ENCODE measurements around the gene TTC23.

The TTC23 gene, protein sequence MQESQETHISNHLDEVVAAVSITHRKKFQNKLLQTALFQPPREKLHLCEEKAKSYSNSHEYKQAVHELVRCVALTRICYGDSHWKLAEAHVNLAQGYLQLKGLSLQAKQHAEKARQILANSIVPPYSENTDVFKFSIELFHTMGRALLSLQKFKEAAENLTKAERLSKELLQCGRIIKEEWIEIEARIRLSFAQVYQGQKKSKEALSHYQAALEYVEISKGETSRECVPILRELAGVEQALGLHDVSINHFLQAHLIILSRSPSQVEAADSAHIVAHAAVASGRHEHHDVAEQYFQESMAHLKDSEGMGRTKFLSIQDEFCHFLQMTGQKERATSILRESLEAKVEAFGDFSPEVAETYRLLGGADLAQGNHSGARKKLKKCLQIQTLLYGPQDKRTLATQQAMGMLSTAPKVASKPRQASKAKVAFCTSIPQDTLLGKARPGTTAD

DNA sequence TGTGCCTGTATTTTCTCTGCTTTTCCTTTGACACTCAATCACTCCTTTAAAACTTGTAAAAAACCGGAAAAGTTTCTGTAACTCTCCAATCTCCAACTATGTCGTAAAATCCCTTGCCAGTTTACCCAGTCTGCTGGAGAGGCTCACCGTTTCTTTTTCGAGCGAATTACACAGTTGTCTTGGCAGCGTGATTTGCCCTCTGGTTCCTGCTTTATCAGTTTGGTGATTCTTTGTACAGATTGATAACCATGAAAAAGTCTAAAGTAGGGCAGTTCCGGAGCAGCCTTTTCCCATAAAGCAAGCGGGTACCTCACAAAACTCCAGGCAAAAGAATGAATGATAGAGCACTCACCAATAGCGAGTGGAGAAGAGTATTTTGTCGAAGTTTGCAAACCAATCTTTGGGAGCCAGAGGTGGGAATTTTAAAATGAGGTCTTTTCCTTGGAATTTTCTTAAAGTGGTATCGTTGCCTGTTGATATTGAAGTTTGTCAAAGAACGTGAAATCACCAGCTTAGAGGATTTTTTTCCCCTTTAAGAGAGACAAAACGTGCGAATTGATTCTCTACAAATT is at the start of gene TTC23:
Gene TTC23 (minus strand): TSS at position 312 of the 572 bp plus-strand sequence. CDS start 20,869 bp downstream, outside the sequence.
- no peak for DNase-seq

DNA sequence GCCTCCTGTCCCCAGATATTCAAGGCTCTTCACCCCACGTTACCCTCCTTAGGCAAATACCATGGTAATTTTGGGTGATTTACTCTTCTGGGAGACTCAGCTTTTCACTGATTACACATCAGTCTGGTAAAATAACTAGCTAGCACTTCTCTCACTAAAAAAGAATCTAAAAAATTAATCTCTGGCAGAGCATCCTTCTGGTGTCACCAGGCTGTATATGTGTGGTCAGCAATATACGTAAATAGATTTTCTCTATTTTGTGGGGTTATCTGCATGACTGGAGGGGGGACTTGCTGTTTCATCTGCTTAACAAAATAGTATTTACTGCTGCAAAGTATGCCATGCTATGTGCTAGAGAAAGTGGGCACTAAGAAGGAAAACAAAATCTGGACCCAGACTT is 47.0 kb upstream of the TTC23 start:
- no peak for DNase-seq

DNA sequence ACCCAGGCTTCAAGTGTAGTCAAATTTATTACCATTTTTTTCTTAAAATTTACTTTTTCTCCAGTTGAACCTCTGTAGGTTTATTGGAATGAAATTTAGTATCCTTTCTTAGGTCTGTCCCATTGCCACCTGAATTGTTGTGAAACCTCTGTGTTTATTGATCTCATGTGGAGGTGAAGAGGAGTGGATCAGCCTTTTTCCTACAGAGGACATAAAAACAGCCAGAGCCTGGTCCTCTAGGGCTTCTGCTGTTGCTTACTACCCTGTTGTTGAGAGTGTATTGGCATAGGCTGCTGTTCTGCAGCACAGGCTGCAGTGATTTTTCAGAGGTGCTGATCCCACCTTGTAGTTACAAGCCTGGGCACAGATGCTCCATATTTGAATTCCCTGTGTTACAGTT is 46.5 kb upstream of the TTC23 start:
- DNase-seq = no peak

DNA sequence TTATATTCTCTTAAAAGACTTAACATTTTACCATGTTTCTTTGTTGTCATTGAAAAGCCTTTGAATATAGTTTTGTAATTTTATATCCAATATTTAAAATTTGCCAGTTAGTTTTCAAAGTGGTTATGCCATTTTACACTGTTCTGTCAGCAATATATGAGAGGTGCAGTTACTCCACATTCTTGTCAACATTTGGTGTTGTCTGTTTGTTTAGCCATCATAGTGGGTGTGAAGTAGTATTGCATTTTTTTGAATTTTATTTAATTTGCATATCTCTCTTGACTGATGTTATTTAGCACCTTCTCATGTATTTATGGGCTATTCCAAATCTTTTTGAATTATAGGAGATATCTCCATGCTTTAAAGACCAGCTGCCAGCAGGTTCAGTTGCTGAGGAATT is 42.3 kb upstream of the TTC23 start:
- no peak for DNase-seq

DNA sequence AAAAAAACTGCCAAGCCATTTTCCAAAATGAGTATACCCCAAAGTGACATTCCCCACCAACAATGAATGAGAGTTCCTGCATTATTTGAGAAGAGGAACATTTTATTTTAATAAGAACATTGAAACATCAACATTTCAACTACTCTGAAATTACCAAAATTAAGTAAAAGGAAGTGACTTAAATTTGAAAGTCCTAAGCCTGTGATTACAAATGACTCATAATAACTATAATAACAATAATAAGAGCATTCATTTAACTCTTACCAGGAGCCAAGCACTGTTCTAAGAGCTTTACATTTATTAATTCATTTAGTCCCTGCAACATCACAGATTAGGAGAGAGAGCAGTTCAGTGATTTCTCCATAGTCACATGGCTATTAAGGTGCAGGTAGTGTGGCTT is 34.3 kb upstream of the TTC23 start:
- no peak for DNase-seq

DNA sequence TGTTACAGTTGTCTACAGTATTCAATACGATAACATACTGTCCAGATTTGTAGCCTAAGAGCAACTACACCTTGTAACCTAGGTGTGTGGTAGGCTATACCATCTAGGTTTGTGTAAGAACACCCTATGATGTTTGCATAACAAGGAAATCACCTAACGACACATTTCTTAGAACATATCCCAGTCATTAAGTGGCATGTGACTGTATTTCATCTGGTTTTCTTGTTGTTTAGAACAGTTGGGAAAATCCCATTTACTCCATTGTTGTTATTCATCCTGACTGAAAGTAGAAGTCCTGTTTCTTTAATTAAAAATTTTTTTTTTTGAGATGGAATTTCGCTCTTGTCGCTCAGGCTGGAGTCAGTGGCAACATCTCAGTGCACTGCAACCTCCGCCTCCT is 33.2 kb upstream of the TTC23 start:
- no peak for DNase-seq

DNA sequence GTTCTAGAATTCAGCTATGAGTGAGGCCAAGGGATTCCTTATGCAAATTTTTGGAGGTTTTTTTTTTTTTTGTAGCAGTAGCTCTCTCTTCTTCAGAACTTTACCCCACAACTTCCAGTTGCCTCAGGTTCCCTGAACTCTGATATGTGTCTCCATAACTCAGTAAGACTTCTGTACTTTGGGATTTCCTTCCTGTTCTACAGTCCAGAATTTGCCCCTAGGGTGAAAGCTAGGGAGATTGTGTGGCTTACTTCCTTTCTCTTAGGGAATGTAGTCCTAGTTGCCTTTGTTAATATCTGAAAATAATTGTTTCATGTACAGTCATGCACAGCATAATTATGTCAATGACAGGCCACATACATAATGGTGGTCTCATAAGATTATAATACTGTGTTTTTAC is 32.7 kb upstream of the TTC23 start:
- DNase-seq = no peak

DNA sequence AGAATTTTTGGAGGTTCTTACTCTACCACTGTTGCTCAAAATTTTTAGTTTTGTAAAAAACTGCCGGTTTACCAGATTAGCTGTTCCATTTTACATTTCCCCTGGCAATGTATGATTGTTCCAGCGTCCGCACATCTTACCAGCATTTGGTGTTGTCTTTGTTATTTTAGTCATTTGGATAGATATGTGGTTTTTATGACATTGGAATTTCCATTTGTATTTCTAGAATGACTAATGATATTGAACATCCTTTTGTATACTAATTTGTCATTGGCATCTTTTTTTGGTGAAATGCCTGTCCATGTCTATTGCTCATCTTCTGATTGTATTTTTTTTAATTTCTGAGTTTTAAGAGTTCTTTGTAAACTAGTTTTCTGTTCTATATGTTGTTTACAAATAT is 30.4 kb upstream of the TTC23 start:
- DNase-seq = no peak

DNA sequence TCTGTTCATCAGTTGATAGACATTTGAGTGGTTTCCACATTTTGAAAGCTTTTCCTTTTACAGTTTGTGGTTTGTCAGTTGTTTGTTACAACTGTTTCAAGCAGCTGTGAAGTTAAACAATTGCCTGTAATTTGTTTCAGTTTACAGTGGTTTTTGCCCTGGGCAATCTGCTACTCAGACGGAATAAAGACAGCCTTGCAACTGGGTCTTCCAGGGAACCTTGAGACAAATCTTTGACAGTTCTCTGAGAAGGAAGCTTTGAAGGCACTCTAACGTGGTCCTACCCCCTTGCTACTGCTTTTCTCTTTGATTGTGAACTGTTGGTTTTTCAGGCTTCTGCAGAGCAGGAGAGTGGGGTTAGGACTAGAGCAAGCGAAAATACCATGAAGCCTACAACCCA is 29.9 kb upstream of the TTC23 start:
- DNase-seq = no peak

DNA sequence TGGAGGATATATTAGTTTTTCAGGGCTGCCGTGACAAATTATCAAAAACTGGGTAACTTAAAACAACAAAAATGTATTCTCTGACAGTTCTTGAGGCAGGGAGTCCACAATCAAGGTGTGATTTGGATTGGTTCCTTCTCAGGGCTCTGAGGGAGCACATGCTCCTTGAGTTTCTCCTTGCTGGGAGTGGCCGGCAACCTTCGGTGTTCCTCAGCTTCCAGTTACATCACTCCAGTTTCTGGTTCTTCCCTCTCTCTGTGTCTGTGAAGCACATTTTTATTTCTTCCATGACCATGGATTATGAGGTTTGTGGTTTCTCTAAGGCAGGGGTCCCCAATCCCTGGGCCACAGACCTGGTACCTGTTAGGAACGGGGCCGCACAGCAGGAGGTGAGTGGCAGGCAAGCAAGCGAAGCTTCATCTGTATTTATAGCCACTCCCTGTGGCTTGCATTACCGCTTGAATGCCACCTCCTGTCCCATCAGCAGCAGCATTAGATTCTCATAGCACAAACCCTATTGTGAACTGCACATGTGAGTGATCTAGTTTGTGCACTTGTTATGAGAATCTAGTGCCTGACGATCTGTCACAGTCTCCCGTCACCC is 26.2 kb upstream of the TTC23 start:
- no peak for DNase-seq

DNA sequence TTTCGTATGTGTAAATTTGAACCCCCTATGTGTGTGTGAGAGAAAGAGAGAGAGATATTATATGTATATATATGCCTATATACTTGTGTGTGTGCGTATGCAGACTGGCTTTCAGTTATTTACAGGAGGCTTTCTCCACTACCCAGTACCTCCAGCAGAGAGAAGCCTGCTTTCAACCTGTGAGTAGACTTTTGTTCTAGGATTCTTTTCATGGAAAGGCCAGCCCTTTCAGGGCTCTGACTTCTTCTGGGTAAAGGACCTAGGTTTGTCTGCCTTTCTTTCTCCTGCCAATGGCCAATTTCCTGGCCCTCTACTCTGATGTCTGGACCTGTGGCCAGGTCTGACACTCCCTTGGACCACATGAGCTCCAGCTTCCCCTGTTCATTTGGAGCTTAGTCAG is 25.7 kb upstream of the TTC23 start:
- no peak for DNase-seq

DNA sequence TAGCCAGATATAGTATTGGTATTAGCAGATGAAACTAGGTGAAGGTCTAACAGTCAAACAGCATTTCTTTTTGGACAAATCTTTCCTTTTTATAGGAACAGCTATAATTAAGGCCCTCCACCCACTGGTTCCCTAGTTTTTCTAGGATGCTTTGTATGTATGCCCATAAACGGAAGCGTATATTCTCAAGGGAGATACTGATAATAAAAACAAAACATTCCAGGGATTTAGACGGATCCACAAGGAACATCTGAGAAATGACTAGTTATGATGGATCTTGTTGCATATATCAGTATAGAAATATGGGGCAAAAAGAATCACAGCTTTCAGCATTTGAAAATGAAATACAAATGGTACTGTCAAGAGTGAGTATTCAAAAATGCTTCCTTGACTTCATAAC is 24.4 kb upstream of the TTC23 start:
- no peak for DNase-seq

DNA sequence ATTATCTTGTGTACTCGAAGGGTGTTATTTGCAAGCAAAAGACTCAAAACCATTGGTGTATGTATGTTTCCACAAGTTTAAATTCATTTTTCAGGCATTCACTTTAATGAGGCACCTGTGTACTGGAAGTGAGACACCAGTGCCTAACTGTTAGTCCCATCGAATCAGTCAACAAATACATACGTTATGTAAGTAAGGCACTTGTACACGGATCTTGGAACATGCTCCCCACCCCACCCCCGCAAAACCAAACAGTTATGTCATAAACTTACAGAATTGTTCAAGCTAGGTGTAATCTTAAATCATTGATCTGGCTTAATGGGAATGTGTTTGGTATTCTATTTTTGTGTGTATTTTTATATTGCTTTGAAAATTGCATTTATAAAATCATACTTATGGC is 19.1 kb upstream of the TTC23 start:
- DNase-seq = no peak

DNA sequence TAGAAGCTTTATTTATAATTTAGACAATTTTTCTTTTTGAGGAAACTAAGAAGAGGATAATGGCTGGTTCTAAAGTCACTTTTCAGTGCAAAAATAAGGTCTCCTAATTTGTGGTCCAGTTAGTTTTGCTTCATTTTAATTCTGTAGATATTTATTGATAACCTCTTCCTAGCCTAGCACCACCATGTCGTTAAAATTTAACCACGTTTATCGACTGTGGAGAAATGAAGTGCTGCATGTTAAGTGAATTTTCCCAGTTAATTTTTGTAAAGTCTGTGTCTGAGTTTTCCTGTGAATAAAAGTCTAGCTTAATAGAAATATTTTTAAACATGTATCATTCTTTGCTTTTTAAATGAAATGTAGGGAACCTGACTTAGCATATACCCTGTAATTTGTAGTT is 18.6 kb upstream of the TTC23 start:
- no peak for DNase-seq

DNA sequence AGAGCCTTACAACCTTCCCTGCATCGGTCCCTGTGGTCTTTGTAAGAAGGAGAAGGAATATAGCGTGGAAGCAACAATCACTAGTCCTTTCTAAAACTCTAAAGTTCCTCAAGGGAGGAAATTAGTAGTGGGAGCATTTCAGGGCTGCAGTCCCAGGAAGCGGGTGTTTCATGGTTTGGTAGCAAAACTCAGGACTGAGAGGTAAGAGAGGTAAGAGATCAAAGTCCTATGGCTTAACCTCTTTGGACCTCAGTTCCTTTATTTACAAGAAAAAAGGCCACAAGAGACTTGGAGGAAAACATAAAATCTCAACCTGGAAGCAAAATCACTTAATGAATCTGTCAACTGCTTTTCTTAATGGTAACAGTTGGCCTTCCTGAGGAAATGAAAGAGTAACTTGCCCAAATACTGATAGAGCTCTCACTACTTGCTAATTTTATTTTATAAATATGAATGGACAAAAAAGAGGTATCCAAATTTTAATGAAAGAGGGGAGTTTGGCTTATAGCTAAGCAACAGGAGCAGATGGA is 16.2 kb upstream of the TTC23 start:
- no peak for DNase-seq

DNA sequence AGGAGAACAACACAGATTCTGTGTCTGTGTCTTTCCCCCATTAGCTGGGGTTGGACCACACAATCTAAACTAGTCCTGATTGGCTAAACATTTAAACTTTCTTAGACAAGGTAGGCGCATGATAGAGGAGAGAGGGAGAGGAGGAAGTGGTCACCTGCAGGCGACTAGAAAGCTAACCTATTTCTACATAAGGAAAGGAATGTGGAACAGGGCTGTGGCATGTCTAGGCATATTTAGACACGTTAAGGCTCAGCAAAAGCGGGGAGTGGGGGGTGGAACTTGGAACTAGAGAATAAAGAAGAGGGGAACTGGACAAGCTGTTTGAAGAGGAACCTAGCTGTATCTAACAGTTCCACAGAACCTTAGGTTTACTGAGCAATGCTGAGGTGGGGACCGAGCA is 14.7 kb upstream of the TTC23 start:
- DNase-seq = no peak

DNA sequence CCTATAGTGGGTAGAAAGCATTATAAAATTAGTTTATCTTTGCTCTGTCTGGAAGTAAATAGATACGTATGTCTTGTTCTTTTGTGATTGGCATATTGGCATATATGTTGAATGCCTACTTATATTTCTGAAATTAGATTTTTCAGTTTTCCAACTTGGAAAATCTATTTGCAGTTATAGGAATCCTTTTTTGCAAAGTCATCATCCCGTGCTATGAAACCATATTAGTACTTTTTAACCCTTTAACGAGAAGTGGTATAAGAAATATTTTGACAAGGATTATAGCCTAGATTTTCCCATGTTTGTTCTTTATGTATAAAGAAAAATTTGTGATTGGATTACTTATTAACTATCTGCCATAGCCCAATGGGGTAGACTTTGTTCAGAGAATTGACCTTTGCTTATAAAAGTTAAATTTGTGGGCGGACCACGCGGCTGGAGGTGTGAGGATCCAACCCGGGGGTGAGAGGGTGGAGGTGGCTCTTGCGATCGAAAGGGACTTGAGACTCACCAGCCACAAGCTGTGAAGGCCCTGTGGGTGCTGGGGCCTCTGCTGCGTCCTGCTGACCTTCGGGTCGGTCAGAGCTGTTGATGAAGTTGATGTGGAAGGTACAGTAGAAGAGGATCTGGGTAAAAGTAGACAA is 7.8 kb upstream of the TTC23 start:
- no peak for DNase-seq

DNA sequence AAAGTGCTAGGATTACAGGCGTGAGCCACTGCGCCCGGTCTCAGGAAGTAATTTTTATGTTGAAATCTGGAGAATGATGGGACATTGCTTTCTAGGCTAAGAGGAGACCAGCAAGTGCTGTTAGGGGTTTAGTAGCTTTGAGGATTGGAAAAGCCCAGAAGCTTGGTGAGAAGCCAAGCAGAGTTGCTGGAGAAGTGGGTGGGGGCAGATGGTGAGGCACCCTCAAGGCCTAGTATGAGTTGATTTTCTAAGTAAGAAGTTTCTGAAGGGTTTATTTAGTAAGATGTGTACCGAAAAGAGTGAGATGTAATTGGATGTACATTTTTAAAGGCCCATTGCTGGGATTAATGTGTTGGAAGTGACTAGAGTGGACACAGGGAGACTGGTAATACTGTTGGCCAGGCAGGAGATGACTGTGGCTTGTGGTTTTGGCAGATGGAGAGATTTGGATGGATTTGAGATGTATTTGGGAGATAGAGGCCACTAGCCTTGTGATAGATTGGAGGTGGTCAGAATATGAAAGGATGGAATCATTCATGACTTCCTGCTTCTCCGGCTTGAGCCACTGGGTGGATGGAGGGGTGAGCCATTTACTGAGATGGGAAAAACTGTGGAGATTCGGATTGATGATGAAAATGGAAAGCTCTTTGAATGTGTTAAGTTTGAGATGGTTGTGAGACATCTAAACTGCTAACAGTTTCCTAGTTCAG is 4.2 kb upstream of the TTC23 start:
- DNase-seq = no peak

DNA sequence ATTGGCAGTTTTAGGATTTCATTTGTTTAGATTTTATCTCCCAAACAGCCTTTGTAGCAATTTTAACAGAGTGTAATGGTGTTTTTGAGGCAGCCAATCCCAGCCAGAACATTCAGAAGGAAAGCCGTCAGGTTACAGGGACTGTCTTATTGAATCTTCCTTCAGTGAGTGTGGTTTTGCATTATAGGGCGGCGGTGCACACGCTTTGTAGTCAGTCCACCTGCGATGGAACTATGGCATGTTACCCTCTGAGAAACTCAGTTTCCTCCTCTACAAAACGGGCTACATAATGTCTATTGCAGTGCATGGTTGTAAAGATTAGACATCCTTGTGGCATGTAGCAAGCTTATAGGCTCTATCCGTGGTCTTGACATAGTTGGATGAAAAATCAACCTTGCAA is 2.9 kb upstream of the TTC23 start:
- no peak for DNase-seq

DNA sequence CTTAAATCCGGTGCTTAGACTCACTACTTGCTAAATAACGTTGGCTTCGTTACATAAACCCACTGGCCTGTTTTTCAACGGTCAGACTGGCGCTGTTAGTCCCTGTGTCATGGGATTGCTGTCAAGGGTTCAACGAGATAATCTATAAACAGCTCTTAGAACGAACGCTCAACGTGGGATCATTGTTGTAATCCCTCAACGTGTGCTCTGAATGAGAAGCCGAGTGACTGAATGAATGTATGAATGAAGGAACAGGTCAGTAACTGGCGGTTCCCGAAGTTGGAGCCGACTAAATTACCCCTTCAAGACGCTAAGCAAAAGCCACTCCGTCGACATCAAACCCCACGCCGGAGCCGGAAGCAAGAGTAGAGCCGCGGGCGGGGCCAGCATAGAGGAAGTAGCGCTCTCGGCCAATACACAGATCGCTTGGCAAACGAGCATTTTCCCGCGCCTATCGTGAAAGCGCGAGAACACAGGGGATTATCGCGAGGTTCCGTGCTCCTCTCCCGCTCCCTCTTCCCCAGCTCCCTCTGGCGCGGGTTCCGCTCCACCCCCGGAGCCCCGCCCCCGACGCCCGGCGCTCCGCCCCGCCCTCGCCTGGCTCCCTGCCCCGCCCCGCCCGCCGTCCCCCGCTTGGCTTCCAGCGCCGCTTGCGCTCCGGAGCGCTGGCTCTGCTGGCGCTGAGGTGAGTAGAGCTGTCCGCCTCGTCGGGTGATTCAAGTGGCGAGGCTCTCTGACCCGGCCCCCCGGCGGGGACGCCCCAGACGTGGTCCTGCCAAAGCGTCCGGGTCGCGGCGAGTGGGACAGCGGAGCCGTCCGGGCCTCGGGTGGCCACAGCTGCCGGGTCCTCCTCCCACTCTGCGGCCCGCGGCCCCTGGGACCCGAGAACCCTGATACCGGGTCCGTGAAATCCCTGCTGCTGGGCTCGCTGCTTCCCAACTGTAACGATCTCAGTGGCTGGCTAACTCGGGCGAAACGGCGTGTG is 1.8 kb upstream of the TTC23 start, which contains the start of gene LRRC28:
Gene LRRC28 (plus strand): TSS at position 625 of the 985 bp plus-strand sequence. CDS start 4,477 bp downstream, outside the sequence.
- peak; percentile 97 for DNase-seq

DNA sequence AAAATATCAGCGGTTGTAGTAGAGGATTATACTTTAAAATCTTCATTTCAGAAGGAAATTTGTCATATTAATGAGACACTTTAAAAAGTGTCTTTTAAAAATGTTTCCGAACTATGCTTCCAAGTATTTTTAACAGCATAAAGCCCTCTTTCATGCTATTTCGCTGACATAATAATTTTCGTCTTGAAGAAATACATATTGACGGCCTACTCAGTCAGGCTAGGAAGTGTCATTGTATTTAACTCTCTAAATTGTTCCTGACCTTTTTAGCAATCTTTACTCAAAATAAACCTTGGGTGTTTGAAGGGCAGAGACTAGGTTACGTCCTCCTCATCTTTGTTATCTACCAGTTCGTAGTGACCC is 1.1 kb upstream of the TTC23 start:
- no peak for DNase-seq

DNA sequence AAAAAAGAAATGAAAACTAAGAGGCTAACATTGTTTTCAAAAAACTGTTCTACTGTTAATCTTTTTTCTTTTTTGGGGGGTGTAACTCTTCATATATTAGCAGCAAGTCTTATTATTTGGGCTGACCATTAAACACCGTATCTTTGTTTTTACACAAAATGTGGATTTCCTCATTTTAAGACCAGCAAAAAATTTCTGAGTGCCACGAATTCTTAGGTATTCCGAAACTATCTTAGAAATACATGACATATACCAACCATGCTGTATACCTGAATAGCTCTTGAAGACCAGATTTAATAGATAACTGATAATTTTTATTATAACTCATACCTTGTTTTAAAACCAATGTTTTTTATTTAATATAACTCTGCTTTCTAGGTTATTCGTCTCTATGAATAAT is 620 bp upstream of the TTC23 start:
- no peak for DNase-seq
